Mucosa of descending colon (tissue), 3 donors: Measurements from ENCODE around the gene ERP27. TPM values are rescaled to one million over a fixed set of nuclear protein-coding genes. Genes with fewer than 3 reads are reported as not detected.

Experiments used
- ATAC-seq: fragments of 200-7000 bp; cut with Tn5 transposase; one replicate; pipeline ENCODE4 v1.9.1; 2020; ENCODE audit warnings: mild to moderate bottlenecking, moderate library complexity
- DNase-seq, 3 donors: peaks; one replicate each; pipeline ENCODE4 v3.0.0-alpha.2; 2020
- H3K36me3 ChIP-seq: fragments of 200-600 bp; one replicate; pipeline ENCODE4 v1.8.0; 2021; ENCODE audit warnings: low read depth, mild to moderate bottlenecking
- H3K4me1 ChIP-seq: fragments of 200-600 bp; one replicate; pipeline ENCODE4 v1.8.0; 2021; ENCODE audit warnings: low read depth, mild to moderate bottlenecking
- H3K4me3 ChIP-seq: fragments of 200-600 bp; one replicate; pipeline ENCODE4 v1.8.0; 2021; ENCODE audit warnings: mild to moderate bottlenecking
- H3K9me3 ChIP-seq: fragments of 200-600 bp; one replicate; pipeline ENCODE4 v1.8.0; 2021; ENCODE audit warnings: mild to moderate bottlenecking
- CTCF ChIP-seq: fragments of 200-600 bp; IDR thresholded peaks from one replicate; pipeline ENCODE4 v1.8.0; 2022; ENCODE audit warnings: antibody characterized with exemption, mild to moderate bottlenecking
- intact Hi-C, 2 donors: fragments of 100-400 bp; cut with DNase I in 1 of 2; cut with micrococcal nuclease in 1 of 2; formaldehyde crosslinking; loops; one replicate each; pipeline versions ENCODE4 v1.11.0 to v1.11.1; 2022; cut with DNase I, micrococcal nuclease
- total RNA-seq, 3 donors: library from RNA; stranded (reverse); fragmentation: NEBNext Ultra II Directional in 2 of 3; extraction: Animal tissue kit (Norgen Biotek cat#: 25700) in 2 of 3; gene quantifications; one replicate each; pipeline versions ENCODE4 v1.2.1 to v1.2.4, GENCODE V29; 2021 to 2023
- donor health status: DM: no; HTN: no; CAD: no; lungs with moderate emphysema.
- donor health status: DM: no; HTN: no; CAD: no.
- donor health status: DM: no; HTN: yes; CAD: no.

The ERP27 gene
- total RNA-seq, 3 donors from 2014 or later: 1.4 to 5.6 (median 4.1) TPM

GRCh38 chr12:14959916-14960496 is 21.7 kb upstream of the ERP27 start:
- Histone ChIP-seq H3K4me3 (no peak overlapping the region), H3K4me1 (peaks cover 3% of the 10 kb centered on the region)

GRCh38 chr12:14959463-14959862 is 21.1 kb upstream of the ERP27 start:
- Histone ChIP-seq H3K4me3 (no peak overlapping the region), H3K36me3 (no peaks in the 10 kb centered on the region), H3K4me1 (peaks cover 3% of the 10 kb centered on the region), H3K9me3 (no peaks in the 10 kb centered on the region)
- intact Hi-C loops: no loop called here
- DNase-seq (no peak), ATAC-seq (no peak)
- no peak for TF ChIP-seq CTCF

More at GRCh38 chr12:14959916-14960496, 21.7 kb upstream of the ERP27 start:
- intact Hi-C loops: no loop called here
- DNase-seq: no peak
- Histone ChIP-seq H3K9me3 (no peaks in the 10 kb centered on the region), H3K36me3 (no peaks in the 10 kb centered on the region)
- TF ChIP-seq CTCF: no peak
- no peak for ATAC-seq

- no peak overlapping the region for H3K4me3 ChIP-seq
Observed at GRCh38 chr12:14959126-14959440, 20.7 kb upstream of the ERP27 start.

GRCh38 chr12:14958361-14959125 is 20.2 kb upstream of the ERP27 start:
- intact Hi-C loops: no loop called here
- H3K9me3 ChIP-seq: no peaks in the 10 kb centered on the region
- no peak overlapping the region for H3K4me3 ChIP-seq
- TF ChIP-seq CTCF: no peak
- ATAC-seq: no peak
- H3K4me1 ChIP-seq: peaks cover 3% of the 10 kb centered on the region
- no peak for DNase-seq
- H3K36me3 ChIP-seq: no peaks in the 10 kb centered on the region

More at GRCh38 chr12:14959126-14959440, 20.7 kb upstream of the ERP27 start:
- Histone ChIP-seq H3K9me3 (no peaks in the 10 kb centered on the region), H3K4me1 (peaks cover 3% of the 10 kb centered on the region), H3K36me3 (no peaks in the 10 kb centered on the region)
- peak in 1 of 3 donors; percentile 57 for DNase-seq
- TF ChIP-seq CTCF: no peak
- ATAC-seq: no peak
- intact Hi-C loops: no loop called here

GRCh38 chr12:14957551-14958168 is 19.3 kb upstream of the ERP27 start:
- Histone ChIP-seq H3K4me1 (peaks cover 3% of the 10 kb centered on the region), H3K36me3 (no peaks in the 10 kb centered on the region), H3K4me3 (no peak overlapping the region), H3K9me3 (no peaks in the 10 kb centered on the region)
- no peak for TF ChIP-seq CTCF
- DNase-seq (no peak), ATAC-seq (no peak)
- intact Hi-C loops: no loop called here
